ENCODE results near the gene METTL5.
"Not testable (repeated sequence)": the region's sequence is repeated elsewhere in the genome, so short reads cannot be mapped to it uniquely, and the experiment has no call there.

DNA sequence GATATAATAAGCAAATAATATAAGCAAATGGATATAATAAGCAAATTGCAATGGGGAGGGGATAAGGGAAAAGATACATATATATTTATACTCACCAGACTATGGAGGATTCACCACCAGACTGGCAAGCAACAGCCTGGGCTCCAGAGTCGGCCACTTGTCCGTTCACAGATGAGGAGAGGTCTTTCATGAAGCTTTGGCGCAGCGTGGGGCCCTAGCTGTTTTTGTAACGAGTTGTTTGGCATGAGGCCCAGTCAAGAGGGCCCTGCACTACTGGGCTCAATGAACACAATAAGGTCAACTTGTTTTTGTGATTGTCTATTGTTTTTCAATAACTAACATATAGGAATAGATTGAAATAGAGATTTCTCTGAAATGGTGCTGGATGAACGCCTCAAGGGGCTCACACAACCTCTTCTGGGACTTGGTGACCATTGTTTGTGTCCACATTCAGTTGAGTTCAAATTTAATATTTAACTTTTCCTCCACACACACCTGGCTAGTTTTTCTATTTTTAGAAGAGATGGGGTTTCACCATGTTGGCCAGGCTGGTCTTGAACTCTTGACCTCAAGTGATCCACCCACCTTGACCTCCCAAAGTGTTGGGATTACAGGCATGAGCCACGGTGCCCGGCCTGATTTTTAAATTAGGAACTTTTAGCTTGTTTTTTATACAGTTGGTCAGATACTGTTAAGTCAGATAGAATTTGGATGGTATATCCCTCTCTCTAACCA is 24.4 kb upstream of the METTL5 start:
- TF ChIP-seq EZH2phosphoT487, CTCF (IDR thresholded peaks at IDR 0.05; ENCODE audit: low read length): not testable (repeated sequence)
